Stimulated activated CD4-positive, alpha-beta T cell treated with anti-CD3 and anti-CD28 coated beads, TNF-alpha, amount 100 ng/mL, for 1 hour (primary cell): Measurements from ENCODE around the gene ROR1.

ENCODE experiments used
- DNase-seq, 3 donors: peaks; one replicate each; pipeline ENCODE4 v3.0.0-alpha.2; 2020; ENCODE audit warnings: low read depth in 3 of 3, low spot score in 1 of 3

ROR1 gene

DNA sequence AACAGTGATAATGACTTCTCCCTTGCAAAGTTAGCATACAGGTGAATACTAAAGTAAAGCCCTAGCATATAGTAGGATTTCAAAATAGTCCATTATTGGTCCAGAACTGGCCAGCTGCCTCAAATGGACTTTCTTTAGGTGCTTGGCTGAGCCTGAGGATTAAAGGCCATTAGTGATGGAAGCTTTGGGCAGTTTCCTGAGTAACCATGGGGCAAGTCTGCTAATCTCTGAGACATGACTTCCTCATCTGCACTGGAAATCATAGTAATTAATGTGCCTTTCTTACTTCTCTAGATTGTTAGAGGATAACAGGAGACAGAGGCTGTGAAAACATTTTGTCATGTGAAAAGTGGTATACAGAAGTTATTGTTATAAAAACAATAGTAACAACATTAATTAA, 273.1 kb downstream of the ROR1 start:
- no peak for DNase-seq

DNA sequence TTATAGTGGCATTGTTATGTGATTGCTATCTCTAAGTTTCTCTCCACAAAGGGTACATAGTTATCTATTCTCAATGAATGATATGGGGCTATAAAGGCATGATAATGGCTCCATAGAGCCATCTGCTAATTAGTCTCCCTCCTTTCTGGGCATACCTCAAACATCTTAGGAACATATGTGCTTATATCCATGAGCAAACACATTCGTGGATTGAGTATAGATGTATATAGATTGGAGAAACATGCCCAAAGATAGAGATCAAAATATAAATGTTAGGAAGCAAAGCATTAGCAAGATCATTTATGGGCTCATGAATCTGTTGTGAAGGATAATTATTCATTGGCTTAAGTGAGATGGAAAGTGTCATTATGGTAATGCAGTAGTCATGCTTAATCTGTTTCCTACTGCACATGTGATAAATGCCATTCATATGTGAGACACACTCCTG, 273.8 kb downstream of the ROR1 start:
- no peak for DNase-seq

DNA sequence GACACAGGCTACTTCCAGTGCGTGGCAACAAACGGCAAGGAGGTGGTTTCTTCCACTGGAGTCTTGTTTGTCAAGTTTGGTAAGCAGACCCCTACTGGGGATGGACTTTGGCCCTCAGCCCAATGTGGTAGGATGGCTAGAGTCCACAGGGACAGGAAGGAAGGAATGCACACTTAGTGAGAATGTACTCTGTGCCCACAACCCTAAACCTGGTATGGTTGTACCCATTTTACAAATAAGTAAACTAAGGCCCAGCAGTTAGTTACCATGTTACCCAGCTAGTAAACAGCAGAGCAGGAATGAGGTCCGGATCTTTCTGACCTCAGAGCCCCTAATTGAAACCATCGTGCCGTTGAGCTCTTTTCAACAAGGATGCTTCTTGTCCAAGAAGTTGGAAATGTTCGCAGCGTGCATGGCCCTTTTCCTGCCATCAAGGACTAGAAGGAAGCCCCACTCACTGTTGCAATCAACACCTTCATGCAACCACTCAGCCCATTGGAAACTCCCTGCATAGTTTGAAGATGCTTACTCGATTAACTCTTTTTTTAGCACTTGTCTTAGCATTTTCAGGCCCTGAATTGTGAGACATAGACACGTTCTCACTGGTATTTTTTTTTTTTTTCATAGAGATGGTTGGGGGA, 276.2 kb downstream of the ROR1 start:
- DNase-seq = no peak

DNA sequence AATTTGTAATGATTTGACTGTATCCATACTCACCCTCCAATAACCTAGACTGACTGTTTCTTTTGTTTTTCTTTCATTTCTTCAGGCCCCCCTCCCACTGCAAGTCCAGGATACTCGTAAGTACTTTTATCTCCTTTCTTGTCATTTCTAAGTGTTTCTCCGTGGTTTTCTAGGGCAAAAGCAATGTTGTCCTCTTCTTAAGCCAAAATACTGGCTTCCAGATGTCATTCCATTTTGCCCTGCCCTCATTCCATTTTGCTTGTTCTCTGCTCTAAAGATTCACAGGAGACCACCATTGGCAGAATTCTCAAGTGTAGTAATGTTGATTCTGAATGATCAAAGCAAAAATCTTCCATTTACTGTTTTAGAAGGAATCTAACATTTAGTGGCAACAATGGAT, 276.8 kb downstream of the ROR1 start:
- no peak for DNase-seq

DNA sequence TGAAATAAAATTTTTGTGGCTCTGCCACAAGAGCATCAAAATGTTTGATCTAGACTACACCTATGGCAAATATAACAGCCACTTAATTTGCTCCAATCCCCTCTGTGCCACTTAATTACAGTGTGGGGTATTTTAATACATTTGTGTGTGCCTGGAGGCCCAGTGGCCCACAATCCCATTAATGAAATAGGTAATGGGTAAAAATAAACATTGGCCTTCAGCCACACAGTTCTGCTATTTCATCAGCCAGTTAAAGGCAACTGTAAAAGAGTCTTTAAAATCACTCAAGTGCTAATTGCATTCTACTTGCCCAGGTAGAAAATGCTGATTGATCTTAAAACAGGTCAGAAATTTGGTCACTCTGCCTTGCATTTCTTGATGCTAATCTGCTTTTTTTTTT, 278.0 kb downstream of the ROR1 start:
- DNase-seq = no peak

DNA sequence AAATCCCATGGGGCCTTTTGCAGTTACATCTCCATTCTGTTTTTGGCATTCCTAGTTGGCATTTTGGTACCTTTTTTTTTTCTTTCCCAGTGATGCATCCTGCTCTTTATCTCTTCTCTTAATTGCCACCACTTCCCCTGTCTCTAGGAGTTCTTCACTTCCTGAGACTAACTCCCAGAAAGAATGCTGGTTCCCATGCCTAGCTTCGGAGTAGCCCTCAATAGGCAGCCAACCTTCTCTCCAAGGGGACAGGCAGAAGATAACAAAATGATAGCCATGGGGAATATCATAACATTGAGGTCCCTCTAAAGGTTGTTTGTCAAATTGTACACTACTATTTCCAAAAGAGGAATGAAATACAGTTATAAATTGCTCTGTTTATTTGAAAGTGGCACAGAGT, 279.0 kb downstream of the ROR1 start:
- no peak for DNase-seq

DNA sequence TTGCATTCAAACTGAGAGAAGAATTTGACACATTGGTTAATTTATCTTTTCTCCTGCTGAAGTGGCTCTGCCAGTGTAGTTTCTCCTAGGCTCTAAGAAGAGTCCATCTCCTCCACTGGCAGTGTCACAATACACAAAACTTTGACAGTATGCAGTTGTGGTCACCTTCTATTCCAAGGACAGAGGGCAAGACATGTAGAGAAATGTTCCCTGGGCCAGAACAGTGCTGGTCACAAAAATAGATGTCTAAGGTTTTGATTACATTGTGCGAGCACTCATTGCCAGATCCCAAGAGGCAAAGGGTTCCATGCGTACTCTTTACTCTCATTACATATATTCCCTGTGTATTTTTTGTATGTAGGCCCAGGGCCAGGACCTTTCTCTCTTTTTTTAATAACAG, 281.5 kb downstream of the ROR1 start:
- no peak for DNase-seq

DNA sequence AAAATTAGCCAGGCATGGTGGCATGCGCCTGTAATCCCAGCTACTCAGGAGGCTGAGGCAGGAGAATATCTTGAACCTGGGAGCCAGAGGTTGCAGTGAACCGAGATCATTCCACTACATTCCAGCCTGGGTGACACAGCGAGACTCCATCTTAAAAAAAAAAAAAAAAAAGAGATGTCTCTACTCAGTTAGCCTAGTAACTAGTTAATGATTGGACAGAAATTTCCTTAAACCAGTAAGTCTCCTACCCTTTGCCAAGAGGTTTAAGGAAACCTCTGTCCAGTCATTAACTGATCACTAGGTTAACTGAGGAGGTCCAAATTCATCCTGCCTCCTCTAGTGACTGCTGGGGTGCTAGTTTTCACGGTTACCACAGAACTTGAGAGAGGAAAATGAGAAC, 285.7 kb downstream of the ROR1 start:
- DNase-seq = no peak

DNA sequence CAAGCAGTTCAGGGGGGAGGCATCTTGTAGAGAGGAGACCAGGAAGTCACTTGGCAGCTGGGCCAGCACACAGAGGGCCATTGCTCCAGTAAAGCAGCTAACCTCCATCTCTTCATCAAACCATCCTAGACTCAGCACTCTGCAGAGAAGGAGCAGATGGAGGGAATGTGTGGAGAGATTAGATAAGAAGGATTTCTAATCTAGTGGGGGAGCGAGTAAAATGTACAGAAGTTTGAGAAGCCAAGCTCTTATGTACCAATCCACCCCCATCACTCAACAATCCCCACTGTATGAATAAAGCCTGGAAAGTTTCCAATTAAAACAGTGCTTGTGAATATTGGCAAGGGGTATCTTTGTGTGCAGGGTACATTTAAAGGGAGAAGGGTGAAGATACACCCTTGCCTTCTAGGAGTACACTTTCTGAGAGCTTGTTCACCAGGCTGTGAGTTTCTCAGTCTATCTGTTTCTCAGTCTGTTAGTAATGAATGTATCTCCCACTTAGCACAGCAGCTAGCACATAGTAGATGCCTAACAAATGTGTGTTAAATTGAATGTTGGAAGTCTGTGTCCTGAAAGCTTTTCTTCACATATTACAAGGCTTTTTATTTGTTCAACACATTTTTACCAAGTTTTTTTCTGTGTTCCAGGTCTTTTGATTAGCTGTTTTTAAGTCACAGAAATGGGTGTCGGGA, 286.9 kb downstream of the ROR1 start:
- DNase-seq = no peak

DNA sequence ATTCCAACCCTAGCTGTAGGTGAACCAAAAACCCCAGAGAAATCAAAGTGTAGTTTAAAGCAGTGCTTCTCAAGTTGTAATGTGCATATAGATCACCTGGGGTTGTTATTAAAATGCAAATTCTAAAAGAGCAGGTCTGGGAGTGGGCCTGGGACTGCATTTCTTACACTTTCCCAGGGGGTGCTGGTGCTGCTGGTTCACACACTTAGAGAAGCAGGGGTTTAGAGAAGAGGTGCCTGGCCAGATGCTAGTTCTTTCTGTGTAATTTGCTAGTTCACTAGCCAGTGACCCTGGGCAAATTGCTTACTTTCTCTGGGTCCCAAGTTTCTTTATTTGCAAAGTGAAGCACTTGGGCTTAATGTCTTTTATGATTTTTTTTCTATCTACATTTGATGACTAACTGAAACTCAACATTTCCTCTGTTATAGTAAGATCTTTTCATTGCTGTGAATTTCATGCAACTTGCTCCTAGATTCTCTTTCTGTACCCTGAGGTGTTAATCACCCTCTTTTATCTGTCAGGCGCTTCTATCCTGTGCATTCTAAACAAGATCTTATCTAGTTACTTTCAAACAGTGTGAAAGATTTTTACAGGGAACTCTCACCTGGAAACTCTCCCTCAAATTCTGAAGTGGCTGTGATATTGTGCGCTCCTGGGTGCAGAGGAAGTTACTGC, 287.8 kb downstream of the ROR1 start:
- no peak for DNase-seq

DNA sequence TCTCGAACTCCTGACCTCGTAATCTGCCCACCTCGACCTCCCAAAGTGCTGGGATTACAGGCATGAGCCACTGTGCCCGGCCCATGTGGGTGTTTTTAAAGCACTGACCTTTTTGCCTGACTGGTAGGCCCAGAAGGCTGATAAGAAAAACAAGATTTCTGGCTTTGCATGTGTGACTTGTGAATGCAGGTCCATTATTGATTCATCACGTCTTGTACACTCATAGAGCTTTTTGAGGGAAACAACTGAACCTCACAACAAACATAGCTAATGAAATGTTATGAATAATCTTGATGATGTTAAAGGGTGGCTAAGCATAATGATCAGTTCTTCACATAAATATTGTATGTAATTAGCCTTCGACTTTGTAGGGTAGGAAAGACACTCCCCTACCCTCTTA, 288.7 kb downstream of the ROR1 start:
- DNase-seq = no peak

DNA sequence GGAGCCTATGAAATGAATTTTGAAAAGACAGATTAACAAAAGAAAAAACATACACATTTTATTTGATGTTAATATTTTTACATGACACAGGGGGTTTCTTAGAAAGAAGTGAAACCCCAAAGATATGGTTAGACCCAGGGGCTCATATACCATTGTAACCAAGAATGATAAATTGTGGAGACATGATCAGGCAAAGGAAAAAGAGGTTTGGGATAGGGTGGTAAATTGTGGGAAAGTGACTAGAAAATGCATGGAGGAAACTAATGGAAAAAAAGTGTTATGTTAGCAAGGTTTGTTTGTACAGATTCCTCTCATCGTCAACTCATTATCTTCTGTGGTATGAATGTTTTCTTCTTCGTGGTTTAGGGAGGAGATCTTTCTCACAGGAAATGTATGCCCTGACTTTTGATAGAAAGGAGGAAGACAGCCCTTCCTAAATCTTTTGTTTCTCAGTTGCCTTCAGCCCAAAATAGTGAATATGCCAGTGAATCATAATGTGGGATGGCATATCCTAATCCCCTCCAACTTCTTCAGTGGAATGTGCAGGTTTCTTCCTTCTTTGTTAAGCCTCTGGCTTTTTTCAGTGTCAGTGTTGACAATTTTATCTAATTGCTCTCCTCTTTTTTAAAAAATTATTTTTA, 289.2 kb downstream of the ROR1 start:
- DNase-seq = no peak

DNA sequence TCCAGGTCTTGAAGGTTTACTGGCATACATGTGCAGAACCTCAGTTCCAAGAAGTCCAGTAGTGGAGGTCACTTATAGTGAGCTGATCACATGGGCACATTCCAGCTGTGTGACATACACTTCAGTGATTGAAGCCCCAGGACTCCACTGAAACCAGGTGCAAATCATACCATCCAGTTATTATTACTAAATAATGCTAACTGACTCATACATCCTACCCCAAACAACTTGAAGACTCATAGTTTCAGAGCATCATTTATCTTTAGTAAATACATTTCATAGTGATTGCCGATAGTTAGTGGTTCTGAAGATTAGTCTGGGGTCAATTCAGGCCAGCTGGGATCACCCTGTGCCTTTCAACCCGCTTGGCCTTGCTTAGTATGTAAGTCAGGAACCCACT, 291.8 kb downstream of the ROR1 start:
- no peak for DNase-seq

DNA sequence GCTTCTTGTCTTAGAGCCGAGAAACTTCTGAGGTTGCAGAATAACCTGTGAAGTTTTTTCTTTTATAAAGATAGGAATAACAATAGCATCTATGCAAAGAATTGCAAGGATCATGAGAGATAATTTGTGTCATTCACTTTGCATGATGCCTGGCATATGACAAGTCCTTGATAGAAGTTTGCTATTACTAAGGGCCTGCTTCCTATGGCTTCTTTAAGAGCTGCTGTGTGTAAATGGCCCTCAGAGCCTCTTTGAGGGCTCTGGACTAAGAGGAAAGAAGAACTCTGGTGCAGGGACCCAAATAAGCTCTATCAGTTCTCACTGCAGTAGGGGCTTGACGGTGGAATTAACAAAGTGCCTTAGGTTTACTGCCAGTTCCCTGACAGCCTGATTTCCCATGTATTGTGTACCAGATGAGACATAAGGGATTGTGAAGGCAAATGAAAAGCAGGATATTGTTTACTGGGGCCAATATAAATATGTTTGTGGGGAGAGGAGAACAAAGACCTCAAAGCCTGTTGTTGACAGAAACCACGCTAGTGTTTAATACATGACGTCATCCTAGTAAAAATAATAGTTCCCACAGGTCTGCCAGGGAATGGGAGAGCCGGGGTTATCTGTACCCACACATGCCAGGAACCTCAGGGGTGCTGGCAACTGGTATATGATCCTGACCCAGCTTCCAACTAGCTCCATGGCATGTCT, 298.4 kb downstream of the ROR1 start:
- DNase-seq = no peak

DNA sequence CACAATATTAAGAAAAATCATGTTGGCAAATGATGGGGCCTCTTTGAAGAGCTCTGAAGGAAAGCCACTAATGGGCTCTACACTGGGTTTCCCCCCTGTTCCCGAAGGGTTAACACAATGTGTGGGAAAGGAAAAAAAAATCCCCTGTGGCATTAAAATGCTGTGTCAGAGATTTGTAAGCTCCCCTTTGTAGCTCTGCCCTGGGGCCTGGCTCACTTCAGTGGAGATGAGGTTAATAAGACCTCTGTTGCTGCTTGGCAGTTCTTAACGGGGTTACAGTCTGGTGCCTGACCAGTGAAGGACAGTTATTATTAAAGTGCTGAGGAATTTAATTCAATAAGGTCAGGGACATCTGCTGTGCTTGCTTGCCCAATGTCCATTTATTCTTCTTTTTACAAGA, 299.9 kb downstream of the ROR1 start:
- DNase-seq = no peak

DNA sequence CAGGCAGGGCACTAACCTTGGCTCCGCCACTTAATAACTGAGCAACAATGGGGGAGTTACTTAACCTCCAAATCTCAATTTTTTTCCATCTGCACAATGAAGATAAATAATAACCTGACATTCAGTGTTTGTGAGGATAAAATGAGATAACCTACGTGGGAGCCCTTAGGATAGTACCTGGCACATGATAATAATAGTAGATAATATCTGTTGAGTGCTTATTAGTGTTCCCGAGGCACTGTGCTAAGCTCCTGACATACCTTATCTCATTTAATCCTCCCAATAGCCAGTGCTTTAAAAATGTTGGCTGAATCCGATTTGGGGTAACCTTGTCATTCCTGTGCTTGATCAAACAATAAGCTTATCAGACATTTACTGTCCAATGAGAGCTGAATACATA, 300.9 kb downstream of the ROR1 start:
- DNase-seq = no peak

DNA sequence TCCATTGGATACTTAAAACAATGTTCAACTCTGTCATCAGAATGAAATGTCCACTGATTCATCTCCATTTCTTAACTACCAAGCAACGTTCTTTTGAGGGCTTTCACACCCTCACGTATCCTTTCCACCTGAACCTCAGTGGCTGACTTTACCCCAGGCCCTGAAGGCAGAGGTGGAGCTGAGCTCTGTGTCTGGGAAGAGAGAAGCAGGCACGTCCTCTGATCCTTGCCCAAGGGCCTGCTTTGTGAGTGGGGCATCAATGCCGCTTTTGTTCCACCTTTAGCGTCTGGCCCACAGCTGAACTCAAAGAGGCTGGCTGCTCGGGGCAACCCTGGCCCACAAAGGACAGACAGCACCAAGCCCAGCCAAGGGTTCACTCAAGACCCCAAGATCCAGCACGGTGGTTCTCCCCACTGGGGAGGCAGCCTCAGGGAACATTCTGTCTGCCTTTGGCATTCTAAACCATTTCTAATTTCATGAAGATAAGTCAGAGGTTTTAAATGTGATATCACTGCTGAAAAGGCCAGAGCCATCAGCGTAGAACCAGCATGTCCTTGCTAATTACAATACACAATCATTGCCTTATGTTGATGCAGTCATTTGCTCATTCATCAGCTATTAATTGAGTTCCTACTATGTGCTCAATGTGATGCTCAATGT, 303.6 kb downstream of the ROR1 start:
- DNase-seq = no peak

DNA sequence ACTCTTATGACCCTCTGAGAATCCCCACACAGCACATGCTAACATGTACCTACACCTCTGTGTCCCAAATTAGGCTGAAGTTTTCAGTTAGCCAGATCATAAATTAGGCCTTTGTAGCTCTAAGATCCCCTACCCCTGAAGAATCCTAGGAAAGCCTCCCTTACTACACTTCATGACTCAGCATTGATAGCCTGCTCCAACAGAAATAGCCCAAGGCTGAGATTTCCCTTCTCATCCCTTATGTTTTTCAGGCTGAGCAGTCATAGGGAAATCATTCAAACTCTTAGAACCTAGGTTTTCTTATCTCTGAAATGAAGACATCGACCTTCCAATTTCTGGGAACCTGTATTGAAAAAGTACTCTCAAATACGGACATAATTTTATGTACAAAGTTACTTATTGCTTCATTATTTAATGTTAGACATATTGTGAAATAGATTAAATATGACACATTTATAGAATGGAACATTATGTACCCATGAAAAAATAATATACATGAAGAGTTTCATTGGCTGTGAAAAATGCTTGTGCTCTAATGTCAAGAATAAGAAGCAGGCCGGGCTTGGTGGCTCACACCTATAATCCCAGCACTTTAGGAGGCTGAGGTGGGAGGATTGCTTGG, 307.2 kb downstream of the ROR1 start:
- DNase-seq = no peak

DNA sequence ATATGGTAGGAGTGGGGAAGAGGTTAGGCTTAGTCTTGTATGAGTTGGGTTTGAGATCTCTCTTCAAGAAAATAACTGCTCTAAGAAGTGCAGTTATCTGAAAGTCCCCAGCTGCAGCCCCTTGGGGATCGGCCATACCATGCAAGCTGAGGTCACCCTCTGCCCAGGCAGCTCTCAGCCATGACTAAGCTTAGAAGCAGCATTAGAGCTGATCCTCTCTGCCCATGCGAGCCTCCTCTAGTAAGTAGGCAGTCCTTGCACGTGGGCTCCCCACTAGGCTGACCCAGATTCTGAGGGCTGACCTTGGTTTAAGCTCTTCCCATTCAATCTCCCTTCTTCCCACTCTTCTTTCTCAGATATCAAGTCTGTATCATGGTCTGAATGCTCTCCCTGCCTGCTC, 308.6 kb downstream of the ROR1 start:
- DNase-seq = no peak

DNA sequence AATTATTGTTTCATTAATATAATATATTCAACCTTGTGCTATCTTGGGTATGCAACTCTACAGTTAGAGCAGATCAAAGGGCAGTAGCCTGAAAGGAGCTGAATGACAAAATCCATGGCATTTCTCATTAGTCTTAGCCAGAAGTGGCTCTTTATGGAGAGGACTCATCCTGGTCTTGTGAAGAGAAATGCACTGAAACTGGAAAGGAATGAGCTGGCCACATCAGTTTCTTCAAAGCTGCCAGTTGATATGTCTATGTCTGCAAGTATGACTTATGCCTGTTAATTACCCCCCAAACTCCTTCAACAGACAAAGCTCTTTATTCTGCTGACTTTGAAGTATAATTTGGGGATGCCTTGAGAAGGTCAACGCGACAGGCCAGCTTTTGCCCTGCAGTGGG, 310.6 kb downstream of the ROR1 start:
- no peak for DNase-seq

DNA sequence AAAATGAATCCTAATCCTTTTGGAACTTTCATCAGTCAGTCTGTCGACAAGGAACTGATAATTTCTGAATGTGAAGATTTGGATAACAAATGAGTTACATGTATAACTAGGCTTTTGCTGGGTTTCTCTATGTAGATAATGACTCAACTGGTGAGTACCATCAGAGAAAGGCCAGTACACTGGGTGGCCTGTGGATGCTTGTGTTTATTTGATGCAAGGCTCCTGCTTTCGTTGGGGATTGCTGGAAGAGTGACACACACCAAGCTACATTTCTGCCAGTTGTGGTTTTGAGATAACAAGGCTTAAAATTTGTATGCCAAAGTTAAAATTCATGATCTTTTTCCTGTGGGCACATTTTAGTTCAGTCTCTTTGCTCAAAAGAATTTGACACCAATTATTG, 314.0 kb downstream of the ROR1 start:
- no peak for DNase-seq
